D721Med (cell line): ENCODE data around the gene SRP9.
"Not testable (repeated sequence)": the region's sequence is repeated elsewhere in the genome, so short reads cannot be mapped to it uniquely, and the experiment has no call there.

Experiments used
- DNase-seq: peaks from one replicate; pipeline ENCODE4 v3.0.0; 2011; ENCODE audit warnings: low spot score; ENCODE audit not compliant: insufficient read length
- FAIRE-seq: peaks from 2 replicates; lab custom pipeline; 2011; peaks lifted over from hg19 to GRCh38; lab: Jason Lieb, UNC
- TF ChIP-seq, protein P1 (sequence below): IDR thresholded peaks from 2 replicates; pipeline ENCODE4 v1.5.1; 2012; ENCODE audit warnings: mild to moderate bottlenecking, control low read depth; ENCODE audit not compliant: insufficient read depth; ENCODE audit errors: missing control alignments

Gene SRP9

DNA sequence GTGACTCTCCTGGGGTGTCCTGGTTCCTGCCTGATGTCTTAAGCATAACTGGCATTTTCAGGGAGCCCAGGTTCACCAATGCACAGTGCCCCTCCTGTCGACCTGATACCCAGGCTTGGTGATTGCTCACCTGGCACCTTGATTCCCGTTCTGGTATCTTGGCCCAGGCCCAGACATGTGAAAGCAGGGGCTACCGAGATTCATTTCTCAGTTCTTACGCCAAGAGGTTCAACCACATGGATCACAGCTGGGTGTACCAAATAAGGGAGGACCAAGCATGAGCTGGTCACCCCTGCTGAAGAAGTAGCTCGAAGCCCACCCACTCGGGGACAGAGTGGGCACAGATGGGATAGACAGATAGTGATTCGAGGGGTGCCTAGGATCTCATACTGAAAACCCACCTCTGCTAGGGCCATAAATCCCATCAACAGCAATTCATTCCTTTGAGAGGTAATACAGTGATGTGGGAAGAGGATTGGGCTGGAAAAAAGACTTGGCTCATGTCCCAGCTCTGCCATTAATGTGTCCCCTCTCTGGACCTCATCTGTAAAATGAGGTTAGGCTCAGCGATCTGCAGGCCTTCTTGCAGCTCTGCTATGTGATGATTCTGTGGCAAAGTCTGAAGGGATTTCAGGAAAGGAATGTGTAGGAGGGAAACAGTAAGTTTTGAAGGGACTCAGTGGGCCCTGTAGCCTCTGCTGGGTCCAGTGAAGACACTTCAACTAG is 35.0 kb downstream of the SRP9 start:
- FAIRE-seq = no peak
- DNase-seq = no peak
- TF ChIP-seq, protein P1, sequence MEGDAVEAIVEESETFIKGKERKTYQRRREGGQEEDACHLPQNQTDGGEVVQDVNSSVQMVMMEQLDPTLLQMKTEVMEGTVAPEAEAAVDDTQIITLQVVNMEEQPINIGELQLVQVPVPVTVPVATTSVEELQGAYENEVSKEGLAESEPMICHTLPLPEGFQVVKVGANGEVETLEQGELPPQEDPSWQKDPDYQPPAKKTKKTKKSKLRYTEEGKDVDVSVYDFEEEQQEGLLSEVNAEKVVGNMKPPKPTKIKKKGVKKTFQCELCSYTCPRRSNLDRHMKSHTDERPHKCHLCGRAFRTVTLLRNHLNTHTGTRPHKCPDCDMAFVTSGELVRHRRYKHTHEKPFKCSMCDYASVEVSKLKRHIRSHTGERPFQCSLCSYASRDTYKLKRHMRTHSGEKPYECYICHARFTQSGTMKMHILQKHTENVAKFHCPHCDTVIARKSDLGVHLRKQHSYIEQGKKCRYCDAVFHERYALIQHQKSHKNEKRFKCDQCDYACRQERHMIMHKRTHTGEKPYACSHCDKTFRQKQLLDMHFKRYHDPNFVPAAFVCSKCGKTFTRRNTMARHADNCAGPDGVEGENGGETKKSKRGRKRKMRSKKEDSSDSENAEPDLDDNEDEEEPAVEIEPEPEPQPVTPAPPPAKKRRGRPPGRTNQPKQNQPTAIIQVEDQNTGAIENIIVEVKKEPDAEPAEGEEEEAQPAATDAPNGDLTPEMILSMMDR = no peak

DNA sequence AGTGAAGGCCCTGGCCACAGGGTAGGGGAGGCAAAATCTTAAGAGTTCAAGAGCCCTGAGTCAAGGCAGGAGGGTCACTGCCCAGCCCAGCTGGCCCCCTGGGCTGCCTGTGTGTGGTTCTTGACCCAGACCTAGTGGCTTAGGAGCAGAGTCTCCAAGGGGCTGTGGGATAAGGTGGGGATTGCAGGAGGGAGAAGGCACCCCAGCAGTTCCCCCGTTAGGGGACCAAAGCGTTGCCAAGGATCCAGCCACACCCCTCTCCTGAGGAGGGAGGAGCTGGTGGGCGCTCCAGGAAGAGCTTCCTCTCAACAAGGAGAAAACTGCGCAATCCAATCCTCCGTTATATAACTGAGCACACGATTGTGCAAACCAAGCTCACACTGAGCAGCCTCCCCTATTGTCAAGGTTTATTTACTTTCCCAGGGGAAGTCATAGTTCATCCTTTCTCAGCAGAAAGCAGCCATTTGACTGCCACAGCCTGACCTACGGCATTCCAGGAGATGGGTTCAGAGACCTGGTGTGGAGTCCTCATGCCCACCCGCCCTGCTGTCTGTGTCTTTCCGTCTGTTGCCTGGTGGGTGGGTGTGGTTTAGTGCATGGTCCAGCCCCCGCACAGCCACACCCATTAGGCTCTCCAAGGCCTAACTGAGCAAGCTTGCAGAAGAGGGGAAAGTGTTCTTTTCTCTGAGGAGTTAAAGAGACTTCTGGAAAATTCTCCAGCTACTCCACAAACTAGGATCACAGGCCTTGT is 35.8 kb downstream of the SRP9 start:
- DNase-seq = no peak
- TF ChIP-seq, protein P1 = no peak
- FAIRE-seq = no peak

DNA sequence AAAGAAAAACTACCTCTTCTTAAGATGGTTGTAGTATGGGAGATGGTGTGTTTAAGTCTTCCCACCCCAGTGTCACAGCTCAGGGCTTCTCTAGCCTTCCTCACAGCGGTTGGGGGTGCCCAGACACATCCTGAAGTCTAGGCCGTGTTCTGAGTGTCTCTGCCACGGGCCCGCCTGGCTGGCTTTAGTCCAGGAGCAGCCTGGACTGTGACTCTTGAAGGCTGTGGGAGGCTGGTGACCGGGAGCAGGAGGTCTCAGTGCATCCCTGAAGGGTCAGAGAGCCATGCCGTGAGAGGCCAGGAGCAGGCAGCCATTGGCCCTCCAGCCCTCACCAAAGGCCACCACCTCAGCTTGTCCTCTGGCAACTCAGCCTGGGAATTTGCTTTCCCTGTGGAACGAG is 36.8 kb downstream of the SRP9 start:
- TF ChIP-seq, protein P1 = no peak
- no peak for FAIRE-seq
- DNase-seq = no peak

DNA sequence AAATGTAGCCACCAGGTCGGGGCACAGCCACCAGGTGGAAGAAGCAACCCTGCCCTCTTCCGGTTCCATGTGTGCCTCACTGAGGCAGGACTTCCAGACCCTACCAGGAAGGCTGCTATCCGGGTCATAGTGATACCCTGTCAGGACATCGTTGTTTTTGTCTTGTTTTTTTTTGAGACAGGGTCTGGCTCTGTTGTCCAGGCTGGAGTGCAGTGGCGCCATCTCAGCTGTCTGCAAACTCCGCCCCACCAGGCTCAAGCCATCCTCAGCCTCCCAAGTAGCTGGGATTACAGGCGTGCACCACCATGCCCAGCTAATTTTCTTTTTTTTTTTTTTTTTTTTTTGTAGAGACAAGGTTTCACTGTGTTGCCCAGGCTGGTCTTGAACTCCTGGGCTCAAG is 37.5 kb downstream of the SRP9 start:
- not testable (repeated sequence) for DNase-seq, FAIRE-seq

DNA sequence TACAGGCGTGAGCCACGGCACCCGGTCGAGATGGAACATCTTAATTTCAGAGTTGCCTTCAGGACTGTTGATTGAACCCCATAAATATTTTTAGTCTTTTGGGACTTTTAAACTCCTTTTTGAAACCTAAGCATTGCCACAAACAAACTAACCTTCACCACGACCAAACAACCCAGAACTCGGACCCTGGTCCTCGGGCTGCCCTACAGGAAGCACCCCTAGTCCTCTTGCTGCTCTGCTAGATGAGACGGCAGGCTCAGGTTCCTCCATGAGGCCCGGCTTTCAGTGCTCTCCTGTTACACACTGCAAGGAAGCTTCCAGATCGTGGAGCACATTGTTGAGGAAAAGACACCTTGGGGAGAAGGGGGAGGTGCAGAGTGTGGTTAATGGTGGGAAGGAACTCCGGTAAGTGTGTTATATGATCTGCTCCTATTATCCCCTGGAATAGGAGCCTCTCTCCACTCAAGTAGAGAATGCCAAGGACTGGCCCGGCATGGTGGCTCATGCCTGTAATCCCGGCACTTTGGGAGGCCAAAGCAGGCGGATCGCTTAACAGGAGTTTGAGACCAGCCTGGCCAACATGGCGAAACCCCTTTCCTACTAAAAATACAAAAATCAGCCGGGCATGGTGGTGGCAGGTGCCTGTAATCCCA is 38.0 kb downstream of the SRP9 start:
- TF ChIP-seq, protein P1 = no peak
- DNase-seq = no peak
- no peak for FAIRE-seq

DNA sequence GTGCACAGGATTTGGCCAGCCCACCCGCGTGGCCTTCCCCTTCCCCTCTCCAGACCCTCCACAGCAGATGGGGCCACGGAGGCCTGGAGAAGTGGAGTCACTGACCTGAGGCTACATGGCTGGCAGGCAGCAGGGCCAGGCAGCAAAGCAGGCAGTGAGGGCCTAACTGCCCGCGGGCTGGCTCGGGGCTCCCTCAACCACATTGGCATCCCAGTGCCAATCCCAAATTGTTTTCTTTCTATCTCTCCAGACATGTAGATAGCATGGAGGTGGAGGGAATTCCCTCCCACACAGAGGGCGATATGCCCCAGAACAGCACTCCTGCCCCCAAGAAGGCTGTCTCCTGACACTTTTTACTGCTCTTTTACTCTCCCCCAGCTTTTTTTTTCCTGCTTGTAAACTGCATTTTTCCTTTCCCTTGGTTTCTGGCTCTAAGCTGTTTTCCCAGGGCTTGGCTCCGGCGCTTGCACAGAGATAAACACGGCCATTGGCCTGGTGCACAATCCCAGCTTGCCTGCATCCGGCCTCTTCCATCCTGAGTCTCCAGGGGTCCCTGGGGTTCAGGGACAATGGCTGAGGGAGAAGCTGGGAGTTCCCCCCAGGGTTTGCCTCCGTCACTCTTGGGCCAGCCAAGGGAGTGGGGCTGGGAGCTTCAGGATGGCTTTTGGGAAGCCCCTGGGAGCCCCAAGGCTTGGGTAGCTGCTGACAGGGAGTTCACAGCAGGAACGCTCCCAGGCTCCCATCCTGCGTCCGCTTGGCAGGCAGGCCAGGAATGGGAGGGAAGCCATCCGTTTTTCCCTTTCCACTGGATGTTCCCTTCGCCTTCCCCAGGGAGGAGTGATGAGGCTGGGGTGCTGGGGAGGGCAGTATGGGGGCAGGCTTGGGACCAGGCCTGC is 39.3 kb downstream of the SRP9 start:
- TF ChIP-seq, protein P1 = no peak
- FAIRE-seq (no peak), DNase-seq (no peak)

DNA sequence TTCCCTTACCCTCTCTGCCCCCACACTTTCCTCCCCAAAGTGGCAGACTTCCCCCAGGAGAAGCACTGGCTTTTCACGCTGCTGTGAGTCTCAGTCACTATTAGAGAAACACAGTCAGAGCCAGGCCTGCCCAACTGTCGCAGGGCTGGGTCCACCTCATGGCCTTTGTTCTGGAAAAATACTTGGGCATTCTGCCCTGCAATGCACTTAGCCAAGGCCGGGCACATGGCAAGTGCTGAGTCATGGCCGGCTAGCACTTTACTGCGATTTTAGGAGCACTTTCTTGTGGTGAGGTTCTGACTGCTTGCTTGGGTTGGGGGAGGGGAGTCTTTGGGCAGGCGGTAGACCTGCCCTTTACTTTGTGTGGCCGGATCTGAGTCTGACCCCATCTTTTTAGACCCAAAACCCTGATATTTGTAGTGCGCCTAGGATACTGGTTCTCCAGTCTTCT is 40.0 kb downstream of the SRP9 start:
- DNase-seq (no peak), FAIRE-seq (no peak)
- TF ChIP-seq, protein P1 = no peak
